ENCODE results near the gene FCF1. TPM values are rescaled to one million over a fixed set of nuclear protein-coding genes. Genes with fewer than 3 reads are reported as not detected.

Gene FCF1
- total RNA-seq, 2 donors from 2014 or later, result 40.3 to 42.2 TPM

GRCh38 chr14:74698465-74698864 is 14.5 kb upstream of the FCF1 start:
- Histone ChIP-seq H3K27ac (no peak overlapping the region), H3K9ac (ENCODE audit: low read depth in 2 of 2, low read length in 2 of 2) (no peak overlapping the region), H3K4me3 (no peak overlapping the region), H3K27me3 (no peaks in the 10 kb centered on the region), H3K36me3 (no peaks in the 10 kb centered on the region), H3K9me3 (no peaks in the 10 kb centered on the region), H3K4me1 (no peaks in the 10 kb centered on the region)
- TF ChIP-seq CTCF (IDR thresholded peaks at IDR 0.05), result no peak
- intact Hi-C loops (cut with DNase I), result no loop called here
- no peak for DNase-seq

GRCh38 chr14:74702293-74702692 is 10.7 kb upstream of the FCF1 start:
- intact Hi-C loops (cut with DNase I), result no loop called here
- Histone ChIP-seq H3K36me3 (no peaks in the 10 kb centered on the region), H3K4me1 (no peaks in the 10 kb centered on the region), H3K27ac (no peak overlapping the region), H3K9me3 (no peaks in the 10 kb centered on the region), H3K27me3 (no peaks in the 10 kb centered on the region), H3K9ac (ENCODE audit: low read depth in 2 of 2, low read length in 2 of 2) (no peak overlapping the region), H3K4me3 (no peak overlapping the region)
- no peak for TF ChIP-seq CTCF (IDR thresholded peaks at IDR 0.05)
- DNase-seq, result no peak

- intact Hi-C loops (cut with DNase I), result no loop called here
- no peak overlapping the region for H3K27ac ChIP-seq
- no peaks in the 10 kb centered on the region for H3K9me3 ChIP-seq
- H3K4me3 ChIP-seq, result no peak overlapping the region
- no peaks in the 10 kb centered on the region for H3K36me3 ChIP-seq
- no peak for DNase-seq
- no peak overlapping the region for H3K9ac ChIP-seq (ENCODE audit: low read depth in 2 of 2, low read length in 2 of 2)
- no peaks in the 10 kb centered on the region for H3K4me1 ChIP-seq
- no peak for TF ChIP-seq CTCF (IDR thresholded peaks at IDR 0.05)
- no peaks in the 10 kb centered on the region for H3K27me3 ChIP-seq
These were observed 9.9 kb upstream of the FCF1 start for GRCh38 chr14:74703043-74703442.

- no peaks in the 10 kb centered on the region for H3K27me3 ChIP-seq
- no peak for DNase-seq
- H3K4me1 ChIP-seq, result no peaks in the 10 kb centered on the region
- TF ChIP-seq CTCF (IDR thresholded peaks at IDR 0.05), result no peak
- H3K36me3 ChIP-seq, result no peaks in the 10 kb centered on the region
- H3K9ac ChIP-seq (ENCODE audit: low read depth in 2 of 2, low read length in 2 of 2), result no peak overlapping the region
- H3K9me3 ChIP-seq, result no peaks in the 10 kb centered on the region
- no peak overlapping the region for H3K4me3 ChIP-seq
- no peak overlapping the region for H3K27ac ChIP-seq
- intact Hi-C loops (cut with DNase I), result no loop called here
These were observed 8.3 kb upstream of the FCF1 start for GRCh38 chr14:74704656-74705055.

GRCh38 chr14:74705613-74706500 is 7.1 kb upstream of the FCF1 start:
- Histone ChIP-seq H3K4me3 (no peak overlapping the region), H3K9me3 (no peaks in the 10 kb centered on the region), H3K27ac (no peak overlapping the region), H3K4me1 (no peaks in the 10 kb centered on the region), H3K36me3 (no peaks in the 10 kb centered on the region), H3K9ac (ENCODE audit: low read depth in 2 of 2, low read length in 2 of 2) (no peak overlapping the region), H3K27me3 (no peaks in the 10 kb centered on the region)
- intact Hi-C loops (cut with DNase I), result no loop called here
- TF ChIP-seq CTCF (IDR thresholded peaks at IDR 0.05), result no peak
- DNase-seq, result no peak
